Stimulated activated CD8-positive, alpha-beta memory T cell treated with anti-CD3 and anti-CD28 coated beads, Interleukin-12 subunit alpha, Interleukin-12 subunit beta, amount 100 ng/mL, for 1 hour (primary cell): ENCODE measurements around the gene RAP1B.
A peak's percentile ranks its signal among the peaks of the same experiment; 100 is the strongest.

Experiments
- DNase-seq: peaks from one replicate; pipeline ENCODE4 v3.0.0-alpha.2; 2020; ENCODE audit warnings: low read depth

The RAP1B gene

DNA sequence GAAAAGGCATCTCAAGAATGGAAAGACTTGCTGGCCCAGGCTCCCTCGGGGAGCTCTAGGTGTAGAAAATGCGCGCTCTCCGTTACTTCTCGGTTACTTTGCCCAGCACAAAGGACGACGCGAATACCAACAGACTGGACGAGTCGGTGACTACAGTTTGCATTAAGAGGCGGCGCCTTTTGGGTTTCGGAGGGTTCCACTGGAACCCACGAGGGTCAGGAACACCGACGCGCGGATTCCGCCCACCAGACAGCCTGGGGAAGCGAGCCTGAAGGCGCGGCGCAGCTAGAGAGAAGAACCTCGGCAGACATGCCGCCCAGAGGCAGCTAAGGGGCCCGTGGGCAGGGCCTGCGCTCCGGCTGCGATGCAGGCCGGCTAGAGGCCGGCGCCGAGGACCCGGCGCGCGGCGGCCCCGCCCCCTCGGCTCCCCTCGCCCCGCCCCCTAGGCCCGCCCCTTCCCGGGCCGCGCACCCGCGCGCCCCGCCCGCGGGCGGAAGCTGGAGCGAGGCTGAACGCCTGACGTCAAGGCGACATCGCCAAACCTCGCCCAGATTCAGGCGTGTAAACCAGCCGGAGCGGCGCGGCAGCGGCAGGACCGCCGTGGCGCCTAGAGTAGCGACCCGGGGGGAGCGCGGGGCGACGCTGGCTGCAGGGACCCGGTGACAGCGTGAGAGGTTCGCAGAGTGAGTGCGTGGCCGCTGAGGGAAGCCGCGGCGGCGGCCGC, at the start of gene RAP1B:
Gene RAP1B (plus strand): TSS at position 530 of the 724 bp plus-strand sequence. CDS start 37,826 bp downstream, outside the sequence.
- peak; percentile 77 for DNase-seq

- DNase-seq, result no peak
Measured at GRCh38 chr12:68561830-68562229, 48.9 kb upstream of the RAP1B start.

GRCh38 chr12:68564166-68564565, 46.5 kb upstream of the RAP1B start:
- no peak for DNase-seq

- no peak for DNase-seq
Measured at GRCh38 chr12:68565391-68565903, 45.3 kb upstream of the RAP1B start.

DNA sequence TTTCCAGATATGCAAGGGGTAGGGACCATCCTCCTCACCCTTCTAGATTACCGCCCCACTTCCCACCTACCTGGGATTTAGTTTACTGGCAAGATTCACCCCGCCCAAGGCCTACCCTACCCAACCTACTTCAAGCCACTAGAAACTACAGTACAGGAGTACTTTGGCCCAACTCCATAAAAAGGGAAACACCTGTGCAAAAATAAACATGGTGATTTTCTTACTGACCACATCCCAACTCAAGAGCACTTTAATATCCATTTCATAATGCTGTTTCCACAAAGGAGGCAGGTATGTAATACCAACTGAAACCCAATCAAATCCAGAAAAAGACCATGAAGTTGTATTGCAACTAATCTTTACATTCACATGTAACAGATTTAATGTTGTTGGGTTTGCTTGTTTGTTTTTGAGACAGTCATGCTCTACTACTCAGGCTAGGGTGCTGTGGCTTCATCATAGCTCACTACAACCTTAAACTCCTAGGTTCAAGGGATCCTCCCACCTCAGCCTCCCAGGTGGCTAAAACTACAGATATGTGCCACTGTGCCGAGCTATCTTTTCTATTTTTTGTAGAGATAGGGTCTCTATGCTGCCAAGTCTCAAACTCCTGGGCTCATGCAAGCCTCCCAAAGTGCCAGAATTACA, 41.7 kb upstream of the RAP1B start:
- no peak for DNase-seq

- no peak for DNase-seq
Measured at GRCh38 chr12:68572661-68573060, 38.0 kb upstream of the RAP1B start.

- DNase-seq, result no peak
Measured at GRCh38 chr12:68573406-68573805, 37.3 kb upstream of the RAP1B start.

DNA sequence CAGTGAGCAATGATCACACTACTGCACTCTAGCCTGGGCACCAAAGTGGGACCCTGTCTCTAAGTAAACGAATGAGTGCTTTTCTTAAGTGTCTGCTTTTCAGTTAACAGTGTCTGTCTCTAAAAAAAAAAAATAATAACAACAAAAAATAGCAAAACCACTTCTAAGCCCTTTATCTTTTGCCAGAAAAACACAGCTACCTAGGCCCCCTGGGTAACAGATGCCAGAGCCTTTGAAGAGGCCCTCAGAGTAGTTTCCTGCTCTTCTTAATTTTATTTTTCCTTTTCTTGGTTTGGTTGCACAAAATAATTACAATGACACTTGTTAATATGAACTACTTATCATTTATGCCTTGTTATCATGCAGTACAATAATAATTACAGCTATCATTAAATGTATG, 32.8 kb upstream of the RAP1B start:
- no peak for DNase-seq

DNA sequence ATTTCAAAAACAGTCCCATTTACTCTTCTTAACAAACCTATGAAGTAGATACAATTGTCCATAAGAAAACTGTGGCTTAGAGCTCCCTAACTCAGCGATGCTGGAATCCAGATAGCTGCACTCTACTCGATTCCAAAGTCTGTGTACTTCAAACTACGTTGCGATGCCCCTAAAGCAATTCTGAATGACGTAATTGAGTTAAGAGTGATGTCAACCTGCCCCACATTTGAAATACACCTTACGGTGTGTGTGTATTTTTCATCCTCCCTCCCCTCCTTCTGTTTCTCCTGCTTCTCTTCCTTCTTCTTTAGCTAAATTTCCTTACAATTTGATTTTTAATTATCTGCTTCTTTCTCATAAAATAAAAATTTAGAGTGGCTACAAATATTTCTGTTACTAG, 31.9 kb upstream of the RAP1B start:
- no peak for DNase-seq

GRCh38 chr12:68579254-68579653, 31.4 kb upstream of the RAP1B start:
- DNase-seq, result no peak

- DNase-seq, result no peak
Measured at GRCh38 chr12:68580911-68581310, 29.8 kb upstream of the RAP1B start.

GRCh38 chr12:68581926-68582325, 28.8 kb upstream of the RAP1B start:
- DNase-seq, result no peak

DNA sequence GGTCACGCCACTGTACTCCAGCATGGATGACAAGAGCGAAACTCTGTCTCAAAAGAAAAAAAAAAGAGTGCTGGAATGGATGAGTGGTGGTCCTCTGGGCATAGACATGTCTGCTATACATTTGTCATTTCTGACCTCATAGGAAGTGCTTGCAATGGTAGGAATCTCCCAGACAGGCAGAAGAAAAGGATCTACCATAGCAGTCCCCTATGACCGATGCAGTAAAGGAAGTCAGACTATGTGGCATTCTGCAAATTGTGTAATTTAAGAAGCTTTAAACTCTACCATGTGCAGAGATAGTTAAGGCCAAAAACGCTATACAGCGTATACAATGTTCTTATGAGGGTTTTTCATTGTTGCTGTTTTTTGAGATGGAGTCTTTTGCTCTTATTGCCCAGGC, 24.7 kb upstream of the RAP1B start:
- no peak for DNase-seq

- peak; percentile 12 for DNase-seq
Measured at GRCh38 chr12:68587448-68587873, 23.2 kb upstream of the RAP1B start.

DNA sequence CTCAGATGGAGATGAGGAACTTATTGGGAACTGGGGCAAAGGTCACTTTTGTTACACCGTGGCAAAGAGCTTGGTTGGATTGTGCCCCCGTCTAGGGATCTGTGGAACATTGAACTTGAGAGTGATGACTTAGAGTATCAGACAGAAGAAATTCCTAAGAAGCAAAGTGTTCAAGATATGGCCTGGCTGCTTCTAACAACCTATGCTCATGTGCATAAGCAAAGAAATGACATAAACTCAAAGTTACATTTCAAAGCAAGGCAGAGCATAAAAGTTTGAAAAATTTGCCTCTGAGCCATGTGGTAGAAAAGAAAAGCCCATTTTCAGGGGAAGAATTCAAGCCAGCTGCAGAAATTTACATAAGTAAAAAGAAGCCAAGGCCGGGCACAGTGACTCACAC, 21.5 kb upstream of the RAP1B start:
- DNase-seq, result no peak

- DNase-seq, result no peak
Measured at GRCh38 chr12:68591734-68592418, 18.8 kb upstream of the RAP1B start.

DNA sequence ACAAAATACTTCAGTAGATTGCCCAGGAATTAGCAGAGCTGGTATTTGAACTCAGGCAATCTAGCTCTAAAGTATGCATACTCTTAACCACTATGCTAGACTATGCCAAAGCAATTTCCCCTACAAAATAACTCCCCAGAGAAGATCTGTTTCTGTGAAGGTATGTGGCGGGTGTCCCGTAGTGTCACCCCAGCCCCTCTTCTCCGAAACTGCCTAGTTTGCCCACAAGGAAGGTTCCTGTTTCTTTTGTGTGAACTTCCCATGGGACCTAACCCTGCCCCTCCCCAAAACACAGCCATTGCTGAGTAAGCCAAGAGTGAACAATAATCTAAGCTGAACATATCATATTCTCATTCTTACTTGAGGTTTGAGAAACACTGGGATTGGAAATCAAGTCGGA, 15.5 kb upstream of the RAP1B start:
- DNase-seq, result no peak

- no peak for DNase-seq
Measured at GRCh38 chr12:68601767-68602166, 8.9 kb upstream of the RAP1B start.

- no peak for DNase-seq
Measured at GRCh38 chr12:68602720-68603119, 8.0 kb upstream of the RAP1B start.

- no peak for DNase-seq
Measured at GRCh38 chr12:68608191-68608590, 2.5 kb upstream of the RAP1B start.

DNA sequence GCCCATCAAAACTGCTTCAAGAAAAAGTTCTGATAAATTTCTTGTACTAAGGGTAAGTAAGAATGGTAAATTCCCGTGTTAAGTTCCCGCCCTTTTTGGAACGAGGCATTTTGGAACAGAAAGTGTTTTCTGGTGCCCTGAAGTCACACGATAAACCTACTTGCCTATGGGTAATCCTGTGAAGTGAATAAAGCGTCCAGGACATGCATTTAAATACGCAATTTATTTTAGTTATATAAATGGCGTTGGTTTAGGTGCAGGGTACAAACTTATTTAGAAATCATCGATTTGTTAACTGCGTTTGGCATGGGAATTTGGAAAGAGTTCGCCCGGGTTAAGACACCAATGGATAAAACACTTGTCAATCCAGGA, 715 bp upstream of the RAP1B start:
- DNase-seq, result no peak

DNA sequence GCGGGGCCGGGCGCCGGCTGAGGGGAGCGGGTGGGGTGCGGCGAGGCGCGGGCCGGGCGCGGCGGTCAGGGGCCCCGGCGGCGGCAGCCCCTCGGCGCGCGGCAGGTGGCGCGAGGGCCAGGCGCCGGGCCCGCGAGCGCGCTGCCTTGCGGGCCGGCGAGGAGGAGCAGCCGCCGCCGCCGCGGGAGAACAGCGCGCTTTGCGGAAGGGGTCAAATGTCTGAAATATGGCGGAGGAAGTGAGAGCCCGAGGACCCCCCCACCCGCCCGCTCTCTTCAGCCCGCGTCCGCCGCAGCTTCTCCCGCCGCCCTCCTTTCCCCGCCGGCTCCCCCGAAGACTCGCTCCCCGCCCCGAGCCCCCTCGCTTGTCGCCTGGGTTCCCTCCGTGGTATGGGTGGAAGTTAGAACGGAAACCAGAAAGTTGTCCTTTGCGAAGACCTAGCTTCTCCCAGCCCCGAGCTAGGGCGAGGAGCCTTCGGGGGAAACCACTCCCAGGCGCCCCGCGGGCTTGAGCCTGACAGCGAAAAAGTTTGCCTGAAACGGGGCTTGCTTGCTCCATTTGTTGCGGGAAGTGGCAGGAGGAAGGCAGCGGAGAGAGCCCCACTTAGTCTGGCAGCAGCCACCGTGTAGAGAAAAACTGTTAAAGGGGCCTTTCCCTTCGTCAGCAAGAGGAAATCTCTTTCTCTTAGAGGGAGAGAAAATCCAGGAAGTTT, 551 bp downstream of the RAP1B start:
- peak; percentile 22 for DNase-seq

GRCh38 chr12:68611806-68612160, 1.1 kb downstream of the RAP1B start:
- DNase-seq, result no peak
